Measurements from ENCODE around the gene ZNF277.
A peak's percentile ranks its signal among the peaks of the same experiment; 100 is the strongest.

Gene ZNF277, protein sequence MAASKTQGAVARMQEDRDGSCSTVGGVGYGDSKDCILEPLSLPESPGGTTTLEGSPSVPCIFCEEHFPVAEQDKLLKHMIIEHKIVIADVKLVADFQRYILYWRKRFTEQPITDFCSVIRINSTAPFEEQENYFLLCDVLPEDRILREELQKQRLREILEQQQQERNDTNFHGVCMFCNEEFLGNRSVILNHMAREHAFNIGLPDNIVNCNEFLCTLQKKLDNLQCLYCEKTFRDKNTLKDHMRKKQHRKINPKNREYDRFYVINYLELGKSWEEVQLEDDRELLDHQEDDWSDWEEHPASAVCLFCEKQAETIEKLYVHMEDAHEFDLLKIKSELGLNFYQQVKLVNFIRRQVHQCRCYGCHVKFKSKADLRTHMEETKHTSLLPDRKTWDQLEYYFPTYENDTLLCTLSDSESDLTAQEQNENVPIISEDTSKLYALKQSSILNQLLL

DNA sequence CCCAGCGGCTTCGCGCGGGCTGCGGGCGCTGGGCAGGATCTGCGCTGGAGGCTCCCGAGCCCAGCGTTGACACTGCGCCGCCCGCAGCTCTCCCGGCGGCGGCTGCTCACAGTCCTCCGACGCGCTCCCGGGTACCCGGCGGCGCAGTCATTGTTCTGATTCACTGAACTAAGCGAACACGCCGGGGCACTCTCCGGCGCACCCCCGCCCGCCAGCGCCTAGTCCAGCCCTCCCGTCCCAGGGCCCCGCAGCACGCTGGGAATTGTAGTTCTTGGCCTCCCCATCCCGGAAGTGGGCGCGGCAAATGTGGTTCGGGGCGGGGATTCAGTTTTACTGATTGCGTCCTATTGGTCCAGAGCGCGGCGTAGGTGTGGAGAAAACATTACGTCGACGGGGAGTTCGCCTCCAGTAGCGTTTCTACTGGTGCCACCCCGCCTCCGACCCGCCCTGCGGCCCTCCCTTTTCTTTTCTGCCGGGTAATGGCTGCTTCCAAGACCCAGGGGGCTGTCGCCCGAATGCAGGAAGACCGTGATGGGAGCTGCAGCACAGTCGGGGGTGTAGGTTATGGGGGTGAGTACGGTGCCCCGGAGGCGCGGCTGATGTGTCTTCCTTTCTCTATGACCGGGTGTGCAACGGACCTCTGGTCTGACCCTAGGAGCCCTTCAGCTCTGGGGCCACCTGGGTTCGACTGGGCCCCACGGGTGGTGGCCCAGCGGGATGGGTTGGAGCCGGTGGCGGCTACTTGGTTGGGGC lies at the start of gene ZNF277, which contains the start of gene DOCK4:
Gene ZNF277 (plus strand): TSS at position 458 of the 753 bp plus-strand sequence. CDS start 22 bp downstream, at position 480.
Gene DOCK4 (minus strand): TSS at position 162 of the 753 bp plus-strand sequence. CDS start 261 bp downstream, outside the sequence.
- H3K4me3 ChIP-seq (ENCODE audit: control insufficient read depth, low read depth, low read length) = peak within 1 kb of the TSS; percentile 97
- TF ChIP-seq, protein P1, sequence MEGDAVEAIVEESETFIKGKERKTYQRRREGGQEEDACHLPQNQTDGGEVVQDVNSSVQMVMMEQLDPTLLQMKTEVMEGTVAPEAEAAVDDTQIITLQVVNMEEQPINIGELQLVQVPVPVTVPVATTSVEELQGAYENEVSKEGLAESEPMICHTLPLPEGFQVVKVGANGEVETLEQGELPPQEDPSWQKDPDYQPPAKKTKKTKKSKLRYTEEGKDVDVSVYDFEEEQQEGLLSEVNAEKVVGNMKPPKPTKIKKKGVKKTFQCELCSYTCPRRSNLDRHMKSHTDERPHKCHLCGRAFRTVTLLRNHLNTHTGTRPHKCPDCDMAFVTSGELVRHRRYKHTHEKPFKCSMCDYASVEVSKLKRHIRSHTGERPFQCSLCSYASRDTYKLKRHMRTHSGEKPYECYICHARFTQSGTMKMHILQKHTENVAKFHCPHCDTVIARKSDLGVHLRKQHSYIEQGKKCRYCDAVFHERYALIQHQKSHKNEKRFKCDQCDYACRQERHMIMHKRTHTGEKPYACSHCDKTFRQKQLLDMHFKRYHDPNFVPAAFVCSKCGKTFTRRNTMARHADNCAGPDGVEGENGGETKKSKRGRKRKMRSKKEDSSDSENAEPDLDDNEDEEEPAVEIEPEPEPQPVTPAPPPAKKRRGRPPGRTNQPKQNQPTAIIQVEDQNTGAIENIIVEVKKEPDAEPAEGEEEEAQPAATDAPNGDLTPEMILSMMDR (conservative IDR thresholded peaks at IDR 0.05; ENCODE audit: control insufficient read depth, insufficient read depth, low read depth, low read length) = no peak
- DNase-seq (ENCODE audit: low read depth) = peak; percentile 98

DNA sequence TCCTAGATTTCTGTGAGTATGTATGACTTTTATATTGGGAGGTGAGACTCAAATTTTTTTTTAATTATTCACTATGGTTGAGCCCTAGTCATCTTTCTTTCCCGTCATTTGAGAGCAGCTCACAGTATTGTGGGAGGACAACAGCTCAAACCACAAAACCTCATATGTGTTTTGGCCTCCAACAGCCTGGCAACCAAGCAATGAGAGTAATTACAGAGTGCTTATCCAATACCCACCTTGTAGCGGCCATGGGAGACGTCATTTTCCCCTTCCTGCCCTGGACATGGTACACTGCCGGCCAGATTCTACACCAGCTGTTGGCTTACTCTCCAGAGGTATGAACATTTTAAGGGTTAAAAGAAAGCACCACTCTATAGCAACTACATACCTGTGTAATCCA lies 49.4 kb upstream of the ZNF277 start:
- no peak overlapping the region for H3K4me3 ChIP-seq (ENCODE audit: control insufficient read depth, low read depth, low read length)
- DNase-seq (ENCODE audit: low read depth) = peak; percentile 89
- TF ChIP-seq, protein P1 (conservative IDR thresholded peaks at IDR 0.05; ENCODE audit: control insufficient read depth, insufficient read depth, low read depth, low read length) = no peak

DNA sequence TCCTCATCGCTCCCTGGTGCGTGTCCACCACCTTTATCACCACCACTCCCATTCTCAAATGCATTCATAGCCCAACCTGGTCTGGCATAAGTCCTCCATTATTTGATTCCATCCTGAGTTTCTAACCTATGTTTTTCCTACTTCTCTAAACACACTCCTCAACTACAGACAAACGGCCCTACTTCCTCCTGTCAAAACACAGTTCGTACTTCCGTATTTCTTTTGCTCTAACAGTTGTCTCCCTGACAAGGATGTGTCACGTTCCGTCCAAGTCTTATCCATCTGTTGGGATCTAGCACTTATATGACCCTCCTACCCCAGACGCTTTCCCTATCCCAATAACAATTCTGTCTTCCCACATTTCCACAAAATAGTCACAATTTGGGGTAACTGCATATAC lies 47.1 kb upstream of the ZNF277 start:
- DNase-seq (ENCODE audit: low read depth) = no peak
- no peak overlapping the region for H3K4me3 ChIP-seq (ENCODE audit: control insufficient read depth, low read depth, low read length)
- TF ChIP-seq, protein P1 (conservative IDR thresholded peaks at IDR 0.05; ENCODE audit: control insufficient read depth, insufficient read depth, low read depth, low read length) = no peak

DNA sequence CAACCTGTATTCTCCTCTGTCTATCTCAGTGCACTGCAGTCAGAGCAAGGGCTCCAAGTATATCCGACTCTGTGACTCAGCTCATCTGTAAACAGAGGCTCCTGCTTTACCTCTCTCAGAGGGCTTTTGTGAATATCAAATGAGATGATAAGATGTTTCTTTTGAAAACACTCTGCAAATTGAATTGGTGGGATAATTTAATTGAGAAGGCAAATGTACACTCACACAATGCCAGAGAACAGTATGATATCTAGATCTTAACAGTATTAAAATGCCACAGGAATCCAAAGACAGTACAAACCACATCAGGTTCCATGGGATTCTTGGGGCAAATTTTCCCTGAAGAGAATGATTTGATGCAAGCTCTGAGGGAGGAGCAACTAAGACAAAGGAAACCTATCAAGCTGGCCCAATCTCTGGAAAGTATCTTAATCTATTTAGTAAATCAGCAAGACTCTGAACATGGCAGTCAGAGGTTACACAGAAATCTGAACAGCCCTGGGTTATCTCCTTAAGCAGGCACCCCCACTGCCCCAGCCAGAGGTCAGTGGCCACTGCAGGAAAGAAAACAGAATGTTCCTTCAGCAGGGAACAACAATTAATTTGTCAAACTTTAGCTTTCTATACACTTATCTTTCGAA lies 46.2 kb upstream of the ZNF277 start:
- H3K4me3 ChIP-seq (ENCODE audit: control insufficient read depth, low read depth, low read length) = no peak overlapping the region
- TF ChIP-seq, protein P1 (conservative IDR thresholded peaks at IDR 0.05; ENCODE audit: control insufficient read depth, insufficient read depth, low read depth, low read length) = no peak
- peak; percentile 21 for DNase-seq (ENCODE audit: low read depth)

DNA sequence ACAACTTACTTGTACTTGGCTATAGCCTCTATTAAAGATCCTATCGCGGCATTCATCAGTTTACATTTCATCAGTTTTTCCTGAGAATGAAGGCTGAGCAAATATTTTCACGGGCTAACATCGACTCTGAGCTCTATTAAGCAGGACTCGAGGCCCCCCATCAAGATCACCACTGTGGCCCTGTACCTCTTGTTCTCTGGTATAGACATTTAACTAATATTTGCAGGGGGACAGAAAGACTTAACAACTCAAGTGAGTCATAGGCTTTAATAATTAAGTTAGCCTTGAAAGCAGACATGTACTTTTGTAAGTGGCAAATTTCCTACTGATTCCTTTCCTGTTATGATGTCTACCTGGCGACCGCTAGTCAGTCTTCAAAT lies 45.7 kb upstream of the ZNF277 start:
- TF ChIP-seq, protein P1 (conservative IDR thresholded peaks at IDR 0.05; ENCODE audit: control insufficient read depth, insufficient read depth, low read depth, low read length) = no peak
- H3K4me3 ChIP-seq (ENCODE audit: control insufficient read depth, low read depth, low read length) = no peak overlapping the region
- no peak for DNase-seq (ENCODE audit: low read depth)
